ENCODE data around the gene SLFNL1.

The SLFNL1 gene

DNA sequence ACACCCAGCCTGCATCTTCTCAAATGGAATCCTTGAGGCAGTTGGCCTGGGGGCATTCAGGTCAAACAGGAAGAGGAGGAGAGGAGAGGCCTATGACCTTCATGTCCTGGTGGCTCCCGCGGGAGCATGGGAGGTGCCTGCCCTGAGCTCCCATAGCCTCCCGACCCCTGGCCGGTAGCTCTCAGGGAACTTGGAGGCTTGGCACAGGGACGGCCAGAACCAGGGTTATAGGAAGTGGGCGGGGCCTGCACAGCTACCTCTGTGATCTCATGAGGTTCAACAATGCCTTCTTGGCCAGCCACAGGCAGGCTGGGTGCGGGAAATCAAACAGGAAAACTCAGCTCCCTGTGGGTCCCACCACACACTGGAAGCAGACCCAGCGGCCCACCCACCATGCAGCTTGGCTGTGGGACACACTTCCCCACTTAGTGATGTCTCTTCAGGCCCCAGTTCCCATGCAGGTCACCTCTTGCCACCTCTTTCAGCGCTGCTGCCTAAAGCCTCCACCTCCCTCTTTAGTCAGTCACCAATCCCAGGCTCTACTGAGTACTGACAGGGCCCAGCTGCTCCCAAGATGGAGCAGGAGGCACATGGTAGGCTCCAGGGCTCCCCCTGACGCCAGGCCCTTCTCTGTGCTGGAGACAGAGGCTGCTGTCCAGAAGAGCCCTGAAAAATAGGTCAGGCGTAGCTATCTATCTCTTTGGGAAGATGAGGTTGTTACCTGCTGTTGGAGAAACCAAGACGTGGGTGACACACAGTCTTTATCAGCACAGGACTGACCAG is at the start of gene SLFNL1:
Gene SLFNL1 (minus strand): TSS at position 200 of the 783 bp plus-strand sequence. CDS start 1,065 bp downstream, outside the sequence.
- peak; percentile 65 for DNase-seq (ENCODE audit: low spot score)

DNA sequence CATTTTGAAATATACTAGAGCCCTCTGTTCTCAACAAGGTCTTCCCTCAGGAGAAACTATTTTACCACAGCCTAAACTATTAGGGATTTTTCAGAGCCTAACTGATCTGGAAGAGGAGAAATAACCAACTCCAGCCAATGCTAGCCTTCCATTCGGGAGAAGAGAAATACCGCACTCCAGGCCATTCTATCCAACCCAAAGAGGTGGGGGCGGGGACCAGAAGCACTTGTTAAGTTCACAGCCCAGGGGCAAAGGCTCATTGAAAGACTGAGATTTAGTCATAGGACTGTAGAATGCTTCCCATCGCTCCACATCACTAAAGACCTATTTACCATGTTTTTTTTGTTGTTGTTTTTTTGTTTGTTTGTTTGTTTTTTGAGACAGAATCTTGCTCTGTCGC is 35.4 kb upstream of the SLFNL1 start:
- DNase-seq (ENCODE audit: low spot score), result no peak

- no peak for DNase-seq (ENCODE audit: low spot score)
Measured at GRCh38 chr1:41053316-41053715, 31.8 kb upstream of the SLFNL1 start.

DNA sequence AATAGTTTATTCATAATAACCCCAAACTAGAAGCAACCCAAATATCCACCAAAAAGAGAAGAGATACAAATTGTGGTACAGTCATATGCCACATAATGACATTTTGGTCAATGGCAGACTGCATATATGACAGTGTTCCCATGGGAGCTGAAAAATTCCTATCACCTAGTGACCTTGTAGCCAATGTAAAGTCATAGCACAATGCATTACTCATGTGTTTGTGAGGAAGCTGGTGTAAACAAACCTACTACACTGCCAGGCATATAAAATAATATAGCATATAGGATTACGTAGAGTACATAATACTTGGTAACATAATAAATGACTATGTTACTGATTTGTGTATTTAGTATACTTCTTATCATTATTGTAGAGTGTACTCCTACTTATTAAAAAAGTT is 29.5 kb upstream of the SLFNL1 start:
- DNase-seq (ENCODE audit: low spot score), result no peak

- no peak for DNase-seq (ENCODE audit: low spot score)
Measured at GRCh38 chr1:41048540-41048939, 27.0 kb upstream of the SLFNL1 start.

DNA sequence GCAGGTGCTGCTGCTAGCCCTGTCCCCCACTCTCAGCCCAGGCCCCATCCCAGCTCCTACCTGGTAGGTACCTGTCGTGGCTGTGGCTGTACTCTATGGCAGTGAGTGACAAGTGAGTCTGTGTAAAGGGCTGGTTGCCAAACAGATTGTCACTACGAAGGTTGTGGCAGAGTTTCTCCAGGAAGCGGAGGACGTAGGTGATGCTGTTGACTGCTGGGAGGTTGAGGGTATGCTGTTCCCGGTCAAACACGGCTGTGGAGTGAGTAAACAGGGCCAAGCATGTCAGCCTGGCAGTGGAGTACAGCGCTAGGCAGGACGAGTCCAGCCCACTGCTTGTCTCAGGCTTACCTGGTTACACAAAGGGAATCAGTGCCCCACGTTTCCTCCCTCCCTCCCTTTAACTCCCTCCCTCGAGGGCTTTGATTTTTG is 24.8 kb upstream of the SLFNL1 start:
- DNase-seq (ENCODE audit: low spot score), result no peak

- peak; percentile 73 for DNase-seq (ENCODE audit: low spot score)
Measured at GRCh38 chr1:41045740-41046139, 24.2 kb upstream of the SLFNL1 start.

DNA sequence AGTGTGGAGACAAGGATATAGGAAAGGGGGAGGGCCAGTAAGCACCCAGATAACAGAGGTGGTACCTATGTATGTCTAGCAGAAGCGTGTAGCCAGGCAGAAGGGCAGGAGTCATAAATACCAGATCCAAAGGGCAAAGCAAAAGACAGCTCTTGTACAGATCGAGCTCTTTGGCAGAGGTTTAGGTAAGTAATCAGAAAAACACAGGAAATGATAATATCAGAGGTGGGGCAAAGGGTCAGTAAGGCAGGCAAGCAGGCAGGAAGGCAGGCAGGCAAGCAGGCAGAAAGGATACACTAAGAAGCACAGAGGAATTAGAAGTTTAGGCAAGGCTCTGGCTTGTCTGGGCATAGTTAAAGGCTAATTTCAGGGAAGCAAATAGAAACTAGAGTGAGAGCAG is 22.7 kb upstream of the SLFNL1 start:
- DNase-seq (ENCODE audit: low spot score), result no peak

GRCh38 chr1:41041614-41042270 is 20.2 kb upstream of the SLFNL1 start:
- no peak for DNase-seq (ENCODE audit: low spot score)

DNA sequence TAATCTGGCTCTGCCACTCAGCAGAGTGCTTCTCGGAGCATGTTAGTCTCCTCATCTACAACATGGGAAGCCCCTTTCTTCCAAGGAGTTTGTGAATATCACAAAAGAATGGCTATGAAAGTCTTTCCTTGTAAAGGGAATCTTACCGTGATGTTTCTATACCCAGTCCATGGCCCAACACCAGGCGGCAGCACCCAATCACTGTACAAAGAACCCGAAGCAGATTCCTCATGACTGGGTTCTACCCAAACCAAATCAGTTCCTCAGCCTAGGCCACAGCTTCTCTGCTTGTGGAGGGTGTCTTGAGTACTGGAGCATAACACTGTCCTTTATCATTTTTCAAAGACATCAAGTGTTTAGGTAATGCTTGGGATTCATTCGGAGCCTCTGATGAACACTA is 16.6 kb upstream of the SLFNL1 start:
- DNase-seq (ENCODE audit: low spot score), result no peak

GRCh38 chr1:41037116-41037903 is 15.8 kb upstream of the SLFNL1 start:
- DNase-seq (ENCODE audit: low spot score), result no peak

- no peak for DNase-seq (ENCODE audit: low spot score)
Measured at GRCh38 chr1:41033272-41033671, 11.7 kb upstream of the SLFNL1 start.

GRCh38 chr1:41032147-41032546 is 10.6 kb upstream of the SLFNL1 start:
- no peak for DNase-seq (ENCODE audit: low spot score)

GRCh38 chr1:41030872-41031616 is 9.5 kb upstream of the SLFNL1 start:
- no peak for DNase-seq (ENCODE audit: low spot score)

GRCh38 chr1:41028034-41028642 is 6.6 kb upstream of the SLFNL1 start:
- no peak for DNase-seq (ENCODE audit: low spot score)

- no peak for DNase-seq (ENCODE audit: low spot score)
Measured at GRCh38 chr1:41025979-41026819, 4.7 kb upstream of the SLFNL1 start.

GRCh38 chr1:41024953-41025352 is 3.4 kb upstream of the SLFNL1 start:
- no peak for DNase-seq (ENCODE audit: low spot score)

DNA sequence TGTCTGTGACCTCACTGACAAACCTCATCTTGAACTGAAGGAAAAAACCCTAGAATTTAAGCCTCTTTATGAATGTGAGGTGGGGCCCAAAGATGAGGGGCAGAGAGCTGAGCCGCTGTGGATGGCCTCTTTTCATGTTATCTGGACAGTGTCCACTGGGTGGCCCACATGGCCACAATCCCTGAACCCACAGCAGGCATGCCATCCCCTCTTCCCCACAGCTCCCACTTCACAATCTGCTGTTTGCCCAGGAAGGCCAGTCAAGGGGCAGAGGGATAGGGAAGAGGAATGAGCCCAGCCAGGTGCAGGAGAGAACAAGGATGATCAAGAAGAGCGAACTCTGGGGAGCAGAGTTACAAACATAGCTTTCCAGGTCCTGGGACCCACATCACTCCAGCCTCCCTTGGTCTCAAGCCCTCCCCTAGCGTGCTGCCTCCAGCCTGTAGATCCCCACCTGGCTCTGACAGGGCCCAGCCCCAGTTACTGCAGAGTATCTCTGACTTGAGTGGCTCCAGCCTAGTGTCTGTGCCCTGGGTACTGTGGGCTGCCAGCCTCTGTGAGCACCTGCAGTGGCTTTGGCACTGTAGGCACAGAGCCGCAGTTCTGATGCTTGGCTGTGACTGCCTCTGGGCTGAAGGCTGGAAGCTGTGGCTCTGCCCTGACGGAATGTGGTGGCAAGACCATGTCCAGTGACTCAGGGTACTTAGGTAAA is 1.9 kb upstream of the SLFNL1 start:
- DNase-seq (ENCODE audit: low spot score), result peak; percentile 66

DNA sequence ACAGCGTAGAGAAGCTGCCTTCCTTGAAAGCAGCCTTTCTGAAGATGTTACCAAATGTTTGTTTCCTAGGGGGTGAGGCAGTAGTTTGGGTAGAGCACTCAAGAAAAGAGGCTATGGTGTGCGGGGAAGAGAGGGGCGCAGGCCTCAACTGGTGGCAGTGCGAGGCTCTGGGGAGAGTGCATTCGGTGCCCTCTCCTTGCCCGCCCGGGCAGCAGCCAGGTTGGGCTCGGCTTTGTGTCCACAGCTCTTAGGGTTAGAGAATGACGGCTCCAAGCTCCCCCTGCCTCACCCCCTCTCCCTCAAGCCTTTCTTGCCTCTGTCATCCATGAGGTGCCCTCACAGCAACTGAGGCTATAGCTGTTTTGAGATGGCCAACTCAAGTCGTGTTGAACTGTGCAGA is 899 bp upstream of the SLFNL1 start:
- no peak for DNase-seq (ENCODE audit: low spot score)

DNA sequence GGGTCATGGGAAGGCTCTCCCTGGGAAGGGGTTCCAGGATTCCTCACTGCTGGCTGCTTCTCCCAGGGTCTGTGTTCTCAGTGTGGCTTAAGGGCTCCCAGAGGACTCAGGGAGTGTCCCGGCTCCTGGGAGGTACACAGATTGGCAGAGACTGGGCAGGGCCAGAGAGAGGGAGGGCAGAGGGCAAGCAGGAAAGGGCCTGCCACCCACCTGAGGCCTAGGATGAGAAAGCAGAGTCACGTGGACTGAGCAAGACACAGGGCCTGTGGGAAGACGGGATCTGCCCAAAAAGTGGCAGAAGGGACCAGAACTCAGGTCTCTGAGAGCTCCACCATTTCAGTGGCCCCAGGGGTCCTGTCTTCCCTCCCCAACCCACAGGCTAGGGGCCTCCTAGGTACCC is 871 bp downstream of the SLFNL1 start:
- DNase-seq (ENCODE audit: low spot score), result no peak

Data from AG08396 (cell line).